T47D (cell line): ENCODE results near the gene TCOF1.

Experiments used
- DNase-seq, 2 experiments: peaks; one replicate each; pipeline versions ENCODE4 v3.0.0 to v3.0.0-alpha.2; 2011 to 2012; ENCODE audit warnings: low read depth in 1 of 2, low spot score in 1 of 2
- JUND ChIP-seq: IDR thresholded peaks from 2 replicates; pipeline ENCODE4 v1.6.1; 2012; ENCODE audit warnings: low read depth
- in situ Hi-C: cut with HindIII; loops from 2 replicates; pipeline ENCODE4 v1.10.0; 2016; ENCODE audit warnings: low sequenced_read_pairs, low pct_unique_long_range_greater_than_20kb

Gene TCOF1

DNA sequence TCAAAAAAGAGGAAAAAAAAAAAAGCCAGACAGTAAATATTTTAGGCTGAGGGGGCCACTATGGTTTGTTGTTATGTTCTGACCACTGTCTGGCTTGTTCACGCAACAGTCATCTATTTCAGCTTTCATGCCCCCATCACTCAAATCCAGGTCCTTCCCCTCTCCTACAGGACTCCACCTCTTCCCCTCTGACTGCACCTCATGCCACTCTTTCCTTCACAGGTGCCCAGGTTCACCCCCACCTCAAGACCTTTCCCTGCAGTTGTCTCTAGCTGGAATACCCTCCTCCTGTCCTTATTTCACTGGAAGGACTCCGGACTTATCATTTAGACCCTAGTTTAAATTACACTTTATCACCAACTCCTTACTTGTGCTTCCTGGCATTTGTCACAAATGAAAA is 88.6 kb downstream of the TCOF1 start:
- TF ChIP-seq JUND, result no peak
- no peak for DNase-seq
- in situ Hi-C loops, result no loop called here

DNA sequence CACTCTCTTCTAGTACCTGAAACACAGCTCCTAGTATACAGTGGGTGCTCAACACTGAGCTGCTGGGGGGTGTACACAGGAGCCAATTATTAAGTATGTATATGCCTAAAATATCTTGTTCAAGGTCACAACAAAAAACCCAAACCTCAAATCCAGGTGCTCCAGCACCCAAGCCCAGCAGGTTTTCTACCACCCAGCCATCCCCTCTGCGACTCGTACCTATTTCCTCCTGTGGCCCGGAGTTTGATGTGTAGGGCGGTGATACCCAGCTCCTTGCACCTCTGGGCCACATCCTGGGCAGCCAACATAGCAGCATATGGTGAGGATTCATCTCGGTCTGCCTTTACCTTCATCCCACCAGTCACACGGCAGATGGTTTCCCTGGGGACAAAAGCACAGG is 89.1 kb downstream of the TCOF1 start:
- in situ Hi-C loops, result no loop called here
- no peak for TF ChIP-seq JUND
- no peak for DNase-seq

DNA sequence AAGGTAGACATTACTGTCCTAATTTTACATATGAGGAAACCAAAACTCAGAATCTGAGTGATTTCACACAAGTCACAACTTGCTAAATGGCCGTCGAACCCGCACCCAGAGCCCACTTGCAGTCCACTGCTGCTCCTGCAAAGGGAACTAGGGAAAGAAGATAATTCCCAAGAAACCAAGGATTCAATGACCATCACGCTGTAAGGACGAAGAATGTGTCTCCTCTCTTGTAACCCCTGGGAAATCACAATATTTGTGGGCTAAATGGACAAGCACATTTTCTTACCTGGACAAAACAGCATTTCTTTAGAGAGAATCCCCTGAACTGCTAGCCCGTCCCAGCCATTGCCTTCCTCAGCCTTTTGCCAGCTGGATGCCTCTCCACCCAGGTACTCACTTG is 89.7 kb downstream of the TCOF1 start:
- no peak for DNase-seq
- no peak for TF ChIP-seq JUND
- in situ Hi-C loops, result no loop called here

DNA sequence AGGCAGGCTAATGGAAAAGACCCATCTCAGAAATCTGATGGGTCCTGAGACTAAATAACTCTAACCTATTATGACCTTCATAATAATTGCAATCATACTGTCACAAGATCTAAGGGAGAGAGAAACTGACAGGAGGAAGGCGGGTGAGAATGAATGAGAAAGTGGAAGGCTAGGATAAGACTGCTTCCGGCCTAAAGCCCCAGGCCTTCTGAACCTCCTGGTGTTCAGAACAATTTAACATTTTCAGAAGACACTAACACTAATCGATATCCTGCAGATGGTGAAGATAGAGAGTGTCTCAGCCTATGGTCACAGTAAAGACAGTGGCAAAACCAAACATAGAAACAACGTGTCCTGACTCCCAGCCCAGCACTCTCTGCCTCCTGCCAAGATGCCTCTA is 90.8 kb downstream of the TCOF1 start:
- in situ Hi-C loops, result no loop called here
- no peak for DNase-seq
- TF ChIP-seq JUND, result no peak

DNA sequence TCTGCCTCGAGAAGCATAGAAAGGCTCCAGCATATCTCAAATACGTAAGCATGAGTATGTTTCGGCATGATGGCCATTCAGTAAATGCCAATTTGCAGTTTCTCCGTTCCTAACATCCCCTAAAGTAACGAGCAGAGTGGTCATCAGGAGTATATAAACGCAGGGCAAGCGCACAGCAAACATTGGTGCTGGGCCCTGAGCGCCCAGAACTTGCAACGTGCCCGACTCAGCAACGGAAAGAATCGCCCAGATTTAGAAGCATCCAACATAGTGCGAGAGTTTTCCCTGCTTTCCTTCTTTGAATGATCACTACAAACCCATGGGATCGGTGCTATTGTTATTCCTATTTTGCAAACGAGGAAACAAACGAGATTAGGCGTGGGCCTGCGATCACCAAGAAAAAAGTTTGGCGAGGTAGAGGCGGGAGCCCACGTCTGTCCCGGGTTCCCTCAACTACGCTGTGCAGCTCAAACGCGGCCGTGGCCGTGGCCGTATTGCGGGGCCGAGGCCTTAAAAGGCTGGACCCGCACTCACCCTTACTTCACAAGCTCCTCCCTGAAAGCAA is 91.5 kb downstream of the TCOF1 start:
- TF ChIP-seq JUND, result no peak
- in situ Hi-C loops, result no loop called here
- DNase-seq, result no peak
